ENCODE measurements around the gene AP2A1.

The AP2A1 gene

DNA sequence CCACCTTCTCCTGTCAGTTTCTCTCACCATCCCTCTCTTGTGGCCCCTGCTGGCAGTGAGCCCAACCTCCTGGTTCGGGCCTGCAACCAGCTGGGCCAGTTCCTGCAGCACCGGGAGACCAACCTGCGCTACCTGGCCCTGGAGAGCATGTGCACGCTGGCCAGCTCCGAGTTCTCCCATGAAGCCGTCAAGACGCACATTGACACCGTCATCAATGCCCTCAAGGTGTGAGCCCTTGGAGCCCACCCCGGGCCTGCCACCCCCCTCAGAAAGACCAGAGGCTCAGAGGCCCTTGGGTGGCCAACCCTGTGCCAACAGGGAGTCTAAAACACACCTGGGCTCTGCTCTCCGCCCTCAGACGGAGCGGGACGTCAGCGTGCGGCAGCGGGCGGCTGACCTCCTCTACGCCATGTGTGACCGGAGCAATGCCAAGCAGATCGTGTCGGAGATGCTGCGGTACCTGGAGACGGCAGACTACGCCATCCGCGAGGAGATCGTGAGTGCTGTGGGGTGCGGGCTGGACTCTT is 32.5 kb downstream of the AP2A1 start:
- Mint-ChIP-seq H3K4me1 (ENCODE audit: low read depth) (no peaks in the 10 kb centered on the region), H3K9me3 (no peaks in the 10 kb centered on the region), H3K36me3 (ENCODE audit: low read depth) (peaks cover 37% of the 10 kb centered on the region), H3K27ac (no peak overlapping the region), H3K27me3 (no peaks in the 10 kb centered on the region), H3K4me3 (no peak overlapping the region)

DNA sequence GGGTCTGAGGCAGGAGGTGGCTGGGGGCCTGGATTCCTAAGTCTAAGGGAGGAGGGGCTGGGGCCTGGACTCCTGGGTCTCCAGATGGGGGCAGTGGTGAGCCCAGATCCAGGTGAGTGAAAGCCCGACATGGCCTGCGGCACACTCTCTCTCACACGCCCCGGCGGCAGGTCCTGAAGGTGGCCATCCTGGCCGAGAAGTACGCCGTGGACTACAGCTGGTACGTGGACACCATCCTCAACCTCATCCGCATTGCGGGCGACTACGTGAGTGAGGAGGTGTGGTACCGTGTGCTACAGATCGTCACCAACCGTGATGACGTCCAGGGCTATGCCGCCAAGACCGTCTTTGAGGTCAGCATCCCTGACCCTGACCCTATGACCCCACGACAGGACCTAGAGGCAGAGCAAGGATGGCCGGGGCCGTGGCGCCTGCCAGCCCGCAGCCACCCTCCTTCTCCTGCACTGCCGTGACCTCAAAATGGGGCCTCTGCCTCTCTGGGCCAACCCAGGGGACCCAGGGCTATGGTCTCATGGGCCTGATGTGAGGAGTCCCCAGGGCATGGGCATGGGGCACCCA is 33.1 kb downstream of the AP2A1 start:
- H3K9me3 Mint-ChIP-seq: no peaks in the 10 kb centered on the region
- no peaks in the 10 kb centered on the region for H3K27me3 Mint-ChIP-seq
- H3K4me3 Mint-ChIP-seq: no peak overlapping the region
- peaks cover 31% of the 10 kb centered on the region for H3K36me3 Mint-ChIP-seq (ENCODE audit: low read depth)
- H3K4me1 Mint-ChIP-seq (ENCODE audit: low read depth): no peaks in the 10 kb centered on the region
- H3K27ac Mint-ChIP-seq: no peak overlapping the region

DNA sequence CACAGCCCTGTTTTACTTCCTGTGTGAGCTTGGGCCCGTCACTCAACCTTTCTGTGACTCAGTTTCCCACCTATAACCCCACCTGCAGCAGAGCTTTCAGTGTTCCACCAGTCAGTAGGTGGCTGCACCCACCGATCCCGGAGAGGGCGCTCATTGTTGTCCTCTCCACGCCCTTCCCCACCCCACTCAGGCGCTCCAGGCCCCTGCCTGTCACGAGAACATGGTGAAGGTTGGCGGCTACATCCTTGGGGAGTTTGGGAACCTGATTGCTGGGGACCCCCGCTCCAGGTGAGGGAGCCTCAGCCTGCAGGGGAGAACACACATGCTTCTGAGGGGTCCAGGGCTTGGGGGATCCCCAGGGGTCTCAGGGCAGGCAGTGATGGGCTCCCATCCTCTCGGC is 34.0 kb downstream of the AP2A1 start:
- Mint-ChIP-seq H3K9me3 (no peaks in the 10 kb centered on the region), H3K4me1 (ENCODE audit: low read depth) (no peaks in the 10 kb centered on the region), H3K27ac (no peak overlapping the region), H3K36me3 (ENCODE audit: low read depth) (peaks cover 23% of the 10 kb centered on the region), H3K27me3 (no peaks in the 10 kb centered on the region), H3K4me3 (no peak overlapping the region)

GRCh38 chr19:49801401-49801888 is 34.6 kb downstream of the AP2A1 start:
- no peak overlapping the region for H3K27ac Mint-ChIP-seq
- H3K4me3 Mint-ChIP-seq: no peak overlapping the region
- H3K36me3 Mint-ChIP-seq (ENCODE audit: low read depth): peaks cover 24% of the 10 kb centered on the region
- H3K27me3 Mint-ChIP-seq: no peaks in the 10 kb centered on the region
- H3K4me1 Mint-ChIP-seq (ENCODE audit: low read depth): no peaks in the 10 kb centered on the region
- no peaks in the 10 kb centered on the region for H3K9me3 Mint-ChIP-seq

GRCh38 chr19:49801966-49802661 is 35.3 kb downstream of the AP2A1 start:
- peaks cover 22% of the 10 kb centered on the region for H3K36me3 Mint-ChIP-seq (ENCODE audit: low read depth)

DNA sequence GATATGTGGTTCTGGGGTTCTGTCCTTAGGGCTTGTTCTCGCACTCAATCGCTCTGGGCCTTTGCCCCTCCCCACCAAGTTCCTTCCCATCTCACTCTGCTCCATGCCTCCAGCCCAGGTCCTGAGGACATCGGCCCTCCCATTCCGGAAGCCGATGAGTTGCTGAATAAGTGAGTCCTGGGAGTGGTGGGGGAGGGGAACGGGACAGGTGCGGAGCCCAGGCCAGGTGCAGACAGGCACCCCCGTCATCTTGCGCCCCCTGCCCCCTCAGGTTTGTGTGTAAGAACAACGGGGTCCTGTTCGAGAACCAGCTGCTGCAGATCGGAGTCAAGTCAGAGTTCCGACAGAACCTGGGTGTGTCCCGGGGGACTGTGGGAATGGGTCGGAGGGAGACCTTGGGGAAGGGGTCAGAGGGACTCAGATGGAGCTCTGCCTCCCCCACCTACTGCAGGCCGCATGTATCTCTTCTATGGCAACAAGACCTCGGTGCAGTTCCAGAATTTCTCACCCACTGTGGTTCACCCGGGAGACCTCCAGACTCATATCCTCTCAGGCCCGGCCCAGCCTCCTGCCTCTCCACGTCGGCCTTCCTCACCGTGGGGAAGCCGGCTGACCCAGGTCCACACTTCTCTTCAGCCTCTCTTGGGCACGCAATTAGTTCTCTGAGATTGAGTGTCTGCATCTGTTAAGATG is 36.2 kb downstream of the AP2A1 start:
- Mint-ChIP-seq H3K27ac (no peak overlapping the region), H3K27me3 (no peaks in the 10 kb centered on the region), H3K36me3 (ENCODE audit: low read depth) (peaks cover 22% of the 10 kb centered on the region), H3K4me3 (no peak overlapping the region), H3K9me3 (no peaks in the 10 kb centered on the region), H3K4me1 (ENCODE audit: low read depth) (peaks cover 9% of the 10 kb centered on the region)

More at GRCh38 chr19:49801966-49802661, 35.3 kb downstream of the AP2A1 start:
- Mint-ChIP-seq H3K27ac (no peak overlapping the region), H3K4me1 (ENCODE audit: low read depth) (peaks cover under 1% of the 10 kb centered on the region), H3K27me3 (no peaks in the 10 kb centered on the region), H3K9me3 (no peaks in the 10 kb centered on the region), H3K4me3 (no peak overlapping the region)

- H3K4me1 Mint-ChIP-seq (ENCODE audit: low read depth): peaks cover 13% of the 10 kb centered on the region
- no peak overlapping the region for H3K4me3 Mint-ChIP-seq
- H3K36me3 Mint-ChIP-seq (ENCODE audit: low read depth): peaks cover 22% of the 10 kb centered on the region
- no peaks in the 10 kb centered on the region for H3K27me3 Mint-ChIP-seq
- no peaks in the 10 kb centered on the region for H3K9me3 Mint-ChIP-seq
- no peak overlapping the region for H3K27ac Mint-ChIP-seq
Measured at GRCh38 chr19:49803529-49803856, 36.7 kb downstream of the AP2A1 start.

GRCh38 chr19:49805822-49806619 is 39.2 kb downstream of the AP2A1 start:
- Mint-ChIP-seq H3K9me3 (no peaks in the 10 kb centered on the region), H3K36me3 (ENCODE audit: low read depth) (peaks cover 18% of the 10 kb centered on the region), H3K27me3 (no peaks in the 10 kb centered on the region), H3K27ac (peak overlapping the region; percentile 46), H3K4me1 (ENCODE audit: low read depth) (peaks cover 26% of the 10 kb centered on the region), H3K4me3 (no peak overlapping the region)

DNA sequence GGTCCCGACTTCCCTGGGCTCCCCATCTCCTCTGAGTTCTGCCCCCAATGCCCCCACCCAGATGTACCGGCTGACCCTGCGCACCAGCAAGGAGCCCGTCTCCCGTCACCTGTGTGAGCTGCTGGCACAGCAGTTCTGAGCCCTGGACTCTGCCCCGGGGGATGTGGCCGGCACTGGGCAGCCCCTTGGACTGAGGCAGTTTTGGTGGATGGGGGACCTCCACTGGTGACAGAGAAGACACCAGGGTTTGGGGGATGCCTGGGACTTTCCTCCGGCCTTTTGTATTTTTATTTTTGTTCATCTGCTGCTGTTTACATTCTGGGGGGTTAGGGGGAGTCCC is 39.8 kb downstream of the AP2A1 start:
- Mint-ChIP-seq H3K4me3 (no peak overlapping the region), H3K27me3 (no peaks in the 10 kb centered on the region), H3K36me3 (ENCODE audit: low read depth) (peaks cover 18% of the 10 kb centered on the region)

DNA sequence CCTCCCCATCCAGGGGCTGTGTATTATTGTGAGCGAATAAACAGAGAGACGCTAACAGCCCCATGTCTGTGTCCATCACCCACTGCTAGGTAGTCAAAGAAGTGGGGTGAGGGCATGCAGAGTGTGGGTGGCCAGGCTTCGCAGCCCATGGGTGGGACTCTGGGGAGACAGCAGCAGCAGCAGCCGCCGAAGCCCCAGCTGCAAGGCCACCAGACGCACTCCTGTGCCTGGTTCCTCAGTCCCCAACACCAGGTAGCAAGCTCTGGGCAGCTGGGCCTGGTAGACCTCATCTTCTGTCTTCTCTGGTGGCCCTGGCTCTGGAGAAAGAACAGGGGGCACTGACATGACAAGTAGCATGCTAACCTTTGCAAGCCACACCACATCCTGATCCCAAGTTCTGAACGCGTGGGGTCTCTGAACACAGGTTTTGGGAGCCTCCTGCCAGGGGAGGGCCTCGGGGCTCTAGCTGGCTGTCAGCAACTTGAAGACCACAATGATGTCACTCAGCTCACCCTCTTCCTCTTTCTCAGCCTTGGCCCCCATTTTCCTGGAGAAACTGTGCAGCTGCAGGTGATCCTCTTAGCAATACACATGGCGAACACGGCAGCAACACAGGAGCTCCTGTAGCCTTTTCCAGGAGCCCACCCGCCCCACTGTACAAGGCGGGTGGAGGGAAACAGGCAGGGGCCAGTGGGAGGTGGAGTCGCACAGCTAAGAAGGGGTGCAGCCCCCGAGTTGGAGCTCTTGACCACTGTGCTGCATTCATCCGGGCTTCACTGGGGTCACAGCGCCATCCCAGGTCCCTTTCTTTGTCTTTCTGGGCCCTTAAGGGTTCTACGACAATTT is 40.5 kb downstream of the AP2A1 start:
- H3K27me3 Mint-ChIP-seq: no peaks in the 10 kb centered on the region
- H3K36me3 Mint-ChIP-seq (ENCODE audit: low read depth): peaks cover 18% of the 10 kb centered on the region
- peaks cover 30% of the 10 kb centered on the region for H3K4me1 Mint-ChIP-seq (ENCODE audit: low read depth)
- peak overlapping the region; percentile 58 for H3K27ac Mint-ChIP-seq
- H3K9me3 Mint-ChIP-seq: no peaks in the 10 kb centered on the region
- H3K4me3 Mint-ChIP-seq: no peak overlapping the region

More for the DNA sequence above, 39.8 kb downstream of the AP2A1 start:
- peaks cover 26% of the 10 kb centered on the region for H3K4me1 Mint-ChIP-seq (ENCODE audit: low read depth)
- H3K9me3 Mint-ChIP-seq: no peaks in the 10 kb centered on the region
- H3K27ac Mint-ChIP-seq: peak overlapping the region; percentile 46

- Mint-ChIP-seq H3K27ac (no peak overlapping the region), H3K4me1 (ENCODE audit: low read depth) (peaks cover 33% of the 10 kb centered on the region), H3K27me3 (no peaks in the 10 kb centered on the region), H3K36me3 (ENCODE audit: low read depth) (peaks cover 14% of the 10 kb centered on the region), H3K9me3 (no peaks in the 10 kb centered on the region), H3K4me3 (no peak overlapping the region)
Measured at GRCh38 chr19:49807904-49808675, 41.3 kb downstream of the AP2A1 start.

DNA sequence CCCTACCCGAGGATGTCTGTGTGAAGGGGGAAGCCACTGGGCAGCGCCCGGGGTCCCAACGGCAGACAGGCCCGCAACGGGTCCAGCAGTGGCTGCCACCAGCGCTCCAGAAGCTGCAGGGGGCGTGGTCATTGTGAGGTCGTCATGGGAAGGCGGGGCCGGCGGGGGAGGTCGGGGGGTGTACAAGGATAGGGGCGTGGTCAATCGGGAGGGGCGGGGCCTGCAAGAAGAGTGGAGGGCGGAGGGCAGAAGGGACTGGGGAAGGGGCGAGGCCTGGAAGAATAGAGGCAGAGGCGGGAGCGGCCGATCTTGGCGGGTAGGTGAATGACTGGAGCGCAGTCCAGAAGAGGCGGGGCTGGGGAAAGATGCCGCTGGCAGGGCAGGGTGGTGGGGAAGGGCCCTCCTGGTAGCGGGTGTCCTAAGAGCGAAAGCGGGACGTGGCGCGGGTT is 41.9 kb downstream of the AP2A1 start:
- Mint-ChIP-seq H3K9me3 (no peaks in the 10 kb centered on the region), H3K27ac (no peak overlapping the region), H3K4me3 (peak overlapping the region; percentile 81), H3K4me1 (ENCODE audit: low read depth) (peaks cover 39% of the 10 kb centered on the region), H3K36me3 (ENCODE audit: low read depth) (peaks cover 8% of the 10 kb centered on the region), H3K27me3 (no peaks in the 10 kb centered on the region)

GRCh38 chr19:49809160-49809940 is 42.5 kb downstream of the AP2A1 start:
- Mint-ChIP-seq H3K27ac (no peak overlapping the region), H3K36me3 (ENCODE audit: low read depth) (peaks cover 6% of the 10 kb centered on the region), H3K4me1 (ENCODE audit: low read depth) (peaks cover 45% of the 10 kb centered on the region), H3K9me3 (no peaks in the 10 kb centered on the region), H3K27me3 (no peaks in the 10 kb centered on the region), H3K4me3 (peak overlapping the region; percentile 81)
